GM19455 (cell line): ENCODE measurements around the gene CDH24.

ENCODE experiments used
- ATAC-seq: cut with Tn5 transposase; IDR thresholded peaks from one replicate; pipeline ENCODE4 v1.9.1; 2021; ENCODE audit not compliant: unreplicated experiment

The CDH24 gene

GRCh38 chr14:23091294-23092225 is 34.2 kb upstream of the CDH24 start:
- ATAC-seq: no peak

GRCh38 chr14:23090254-23090636 is 32.9 kb upstream of the CDH24 start:
- ATAC-seq: no peak

- no peak for ATAC-seq
These were observed 32.4 kb upstream of the CDH24 start for GRCh38 chr14:23089498-23090253.

GRCh38 chr14:23086565-23086964 is 29.2 kb upstream of the CDH24 start:
- ATAC-seq: no peak

GRCh38 chr14:23085458-23085857 is 28.1 kb upstream of the CDH24 start:
- ATAC-seq: no peak

- no peak for ATAC-seq
These were observed 23.2 kb upstream of the CDH24 start for GRCh38 chr14:23080474-23080873.

- no peak for ATAC-seq
These were observed 22.4 kb upstream of the CDH24 start for GRCh38 chr14:23079716-23080115.

- no peak for ATAC-seq
These were observed 21.4 kb upstream of the CDH24 start for GRCh38 chr14:23078692-23079116.

- no peak for ATAC-seq
These were observed 20.6 kb upstream of the CDH24 start for GRCh38 chr14:23077962-23078361.

- ATAC-seq: no peak
These were observed 19.6 kb upstream of the CDH24 start for GRCh38 chr14:23076785-23077408.

- no peak for ATAC-seq
These were observed 17.6 kb upstream of the CDH24 start for GRCh38 chr14:23074906-23075305.

- no peak for ATAC-seq
These were observed 14.7 kb upstream of the CDH24 start for GRCh38 chr14:23071921-23072539.

- ATAC-seq: peak; percentile 86
These were observed 14.1 kb upstream of the CDH24 start for GRCh38 chr14:23071244-23071920.

- ATAC-seq: no peak
These were observed 13.2 kb upstream of the CDH24 start for GRCh38 chr14:23070262-23071129.

GRCh38 chr14:23069413-23069806 is 12.1 kb upstream of the CDH24 start:
- ATAC-seq: no peak

GRCh38 chr14:23068789-23069412 is 11.6 kb upstream of the CDH24 start:
- peak; percentile 62 for ATAC-seq

- ATAC-seq: no peak
These were observed 10.8 kb upstream of the CDH24 start for GRCh38 chr14:23067847-23068788.
